ENCODE measurements around the gene NKAIN1.
"Not testable (repeated sequence)": the region's sequence is repeated elsewhere in the genome, so short reads cannot be mapped to it uniquely, and the experiment has no call there.

The NKAIN1 gene

DNA sequence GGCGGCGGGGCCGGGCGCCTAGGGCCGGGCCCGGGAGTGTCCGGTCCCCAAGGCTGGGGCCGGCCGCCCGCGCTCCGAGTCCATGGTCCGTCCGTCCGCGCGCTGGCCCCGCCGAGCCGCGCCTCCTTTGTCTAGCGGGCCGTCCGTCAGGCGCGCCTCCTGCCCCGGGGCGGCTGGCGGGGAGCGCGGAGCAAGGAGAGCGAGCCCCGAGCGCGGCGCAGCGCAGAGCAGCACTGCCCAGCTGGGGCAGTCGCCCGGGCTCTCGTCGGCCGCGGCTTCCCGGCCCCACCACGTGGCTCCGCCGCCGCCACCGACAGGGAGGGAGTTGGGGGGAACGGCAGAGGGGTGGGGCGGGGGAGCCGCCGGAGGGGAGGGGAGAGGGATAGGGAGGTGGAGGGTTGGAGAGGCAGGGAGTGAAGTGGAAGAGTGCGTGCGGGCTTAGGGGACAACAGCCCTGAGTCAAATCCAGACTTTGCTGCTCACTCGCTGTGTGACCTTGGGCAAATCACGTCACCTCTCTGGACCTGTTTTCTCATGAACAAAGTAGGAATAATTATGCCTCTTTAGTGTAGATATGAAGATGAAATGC, at the start of gene NKAIN1:
Gene NKAIN1, minus strand, starts transcription at position 235 of the 589 bp plus-strand sequence. CDS start 340 bp downstream, outside the sequence.
- DNase-seq = no peak
- in situ Hi-C loops (cut with HindIII; ENCODE audit: low pct_ligation_motif_present, low sequenced_read_pairs) = no loop called here
- Histone ChIP-seq H3K4me3 (ENCODE audit: low read depth, low read length) (peak within 1 kb of the TSS; percentile 39), H3K27me3 (replicated peaks) (peaks cover 41% of the 10 kb centered on the region), H3K27ac (no peak within 1 kb of the TSS), H3K36me3 (replicated peaks) (no peaks in the 10 kb centered on the region)
- TF ChIP-seq, protein P1, sequence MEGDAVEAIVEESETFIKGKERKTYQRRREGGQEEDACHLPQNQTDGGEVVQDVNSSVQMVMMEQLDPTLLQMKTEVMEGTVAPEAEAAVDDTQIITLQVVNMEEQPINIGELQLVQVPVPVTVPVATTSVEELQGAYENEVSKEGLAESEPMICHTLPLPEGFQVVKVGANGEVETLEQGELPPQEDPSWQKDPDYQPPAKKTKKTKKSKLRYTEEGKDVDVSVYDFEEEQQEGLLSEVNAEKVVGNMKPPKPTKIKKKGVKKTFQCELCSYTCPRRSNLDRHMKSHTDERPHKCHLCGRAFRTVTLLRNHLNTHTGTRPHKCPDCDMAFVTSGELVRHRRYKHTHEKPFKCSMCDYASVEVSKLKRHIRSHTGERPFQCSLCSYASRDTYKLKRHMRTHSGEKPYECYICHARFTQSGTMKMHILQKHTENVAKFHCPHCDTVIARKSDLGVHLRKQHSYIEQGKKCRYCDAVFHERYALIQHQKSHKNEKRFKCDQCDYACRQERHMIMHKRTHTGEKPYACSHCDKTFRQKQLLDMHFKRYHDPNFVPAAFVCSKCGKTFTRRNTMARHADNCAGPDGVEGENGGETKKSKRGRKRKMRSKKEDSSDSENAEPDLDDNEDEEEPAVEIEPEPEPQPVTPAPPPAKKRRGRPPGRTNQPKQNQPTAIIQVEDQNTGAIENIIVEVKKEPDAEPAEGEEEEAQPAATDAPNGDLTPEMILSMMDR (IDR thresholded peaks at IDR 0.05; ENCODE audit: low read depth, low read length, missing control alignments) = no peak

DNA sequence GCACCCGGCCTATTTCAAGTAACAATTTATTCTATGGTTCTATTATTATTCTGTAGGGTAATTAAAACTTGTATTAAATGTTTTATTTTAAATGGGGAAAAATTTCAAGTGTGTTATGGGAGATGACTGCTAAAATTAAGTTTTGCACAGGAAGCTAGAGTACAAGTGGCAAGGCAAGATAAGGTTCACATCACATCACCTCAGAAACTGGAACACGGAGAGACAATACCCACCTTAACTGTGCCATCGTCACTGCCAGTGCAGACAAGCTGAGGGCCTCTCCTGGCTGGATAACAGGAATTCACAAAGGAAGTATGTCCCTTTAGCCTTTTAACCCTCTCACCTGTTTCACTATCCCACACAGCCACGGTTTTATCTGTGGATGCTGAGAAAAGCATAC, 49.3 kb upstream of the NKAIN1 start:
- peaks cover 66% of the 10 kb centered on the region for H3K36me3 ChIP-seq (replicated peaks)
- no peak overlapping the region for H3K27ac ChIP-seq
- TF ChIP-seq, protein P1 (IDR thresholded peaks at IDR 0.05; ENCODE audit: low read depth, low read length, missing control alignments) = no peak
- no peaks in the 10 kb centered on the region for H3K27me3 ChIP-seq (replicated peaks)
- in situ Hi-C loops (cut with HindIII; ENCODE audit: low pct_ligation_motif_present, low sequenced_read_pairs) = no loop called here
- DNase-seq = no peak
- H3K4me3 ChIP-seq (ENCODE audit: low read depth, low read length) = no peak overlapping the region

DNA sequence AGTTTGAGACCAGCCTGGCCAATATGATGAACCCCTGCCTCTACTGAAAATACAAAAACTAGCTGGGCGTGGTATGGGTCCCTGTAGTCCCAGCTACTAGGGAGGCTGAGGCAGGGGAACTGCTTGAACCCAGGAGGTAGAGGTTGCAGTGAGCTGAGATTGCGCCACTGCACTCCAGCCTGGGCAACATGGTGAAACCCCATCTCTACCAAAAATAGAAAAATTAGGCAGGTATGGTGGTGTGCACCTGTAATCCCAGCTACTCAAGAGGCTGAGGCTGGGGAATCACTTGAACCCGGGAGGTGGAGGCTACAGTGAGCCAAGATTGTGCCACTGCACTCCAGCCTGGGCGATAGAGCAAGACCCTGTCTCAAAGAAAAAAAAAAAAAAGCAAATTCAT, 48.1 kb upstream of the NKAIN1 start:
- H3K27ac ChIP-seq; H3K27me3 ChIP-seq (replicated peaks); DNase-seq; H3K4me3 ChIP-seq (ENCODE audit: low read depth, low read length); in situ Hi-C loops (cut with HindIII; ENCODE audit: low pct_ligation_motif_present, low sequenced_read_pairs): not testable (repeated sequence)
- peaks cover 66% of the 10 kb centered on the region for H3K36me3 ChIP-seq (replicated peaks)

DNA sequence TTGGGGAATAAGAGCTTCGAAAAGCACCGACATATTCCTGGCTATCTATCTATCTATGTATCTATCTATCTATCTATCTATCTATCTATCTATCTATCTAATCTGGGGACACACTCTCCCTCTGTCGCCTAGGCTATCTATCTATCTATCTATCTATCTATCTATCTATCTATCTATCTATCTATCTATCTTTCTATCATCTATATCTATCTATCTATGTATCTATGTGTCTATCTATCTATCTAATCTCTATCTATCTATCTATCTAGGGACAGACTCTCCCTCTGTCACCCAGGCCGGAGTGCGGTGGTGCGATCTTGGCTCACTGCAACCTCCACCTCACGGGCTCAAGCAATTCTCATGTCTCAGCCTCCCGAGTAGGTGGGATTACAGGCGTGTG, 42.7 kb upstream of the NKAIN1 start:
- H3K27ac ChIP-seq; DNase-seq; H3K4me3 ChIP-seq (ENCODE audit: low read depth, low read length); in situ Hi-C loops (cut with HindIII; ENCODE audit: low pct_ligation_motif_present, low sequenced_read_pairs); H3K27me3 ChIP-seq (replicated peaks): not testable (repeated sequence)
- peaks cover 67% of the 10 kb centered on the region for H3K36me3 ChIP-seq (replicated peaks)

DNA sequence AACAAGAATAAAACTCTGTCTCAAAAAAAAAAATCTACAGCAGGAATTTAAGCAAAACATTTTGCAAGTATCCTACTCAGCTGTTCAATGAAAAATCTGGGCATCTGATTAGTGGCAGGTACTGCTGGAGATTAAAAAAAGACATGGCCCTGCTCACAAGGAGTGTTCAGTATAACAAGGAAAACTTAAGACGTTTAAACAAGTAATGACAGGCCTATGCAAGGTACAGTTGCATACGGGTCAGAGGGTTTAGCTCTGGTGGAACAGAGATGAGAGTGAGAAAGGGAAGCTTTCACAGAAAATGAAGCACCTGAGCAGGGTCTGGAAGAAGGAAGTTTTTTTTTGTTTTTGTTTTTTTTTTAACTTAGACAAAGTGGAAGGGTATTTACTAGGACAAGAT, 33.9 kb upstream of the NKAIN1 start:
- DNase-seq = no peak
- Histone ChIP-seq H3K27ac (no peak overlapping the region), H3K36me3 (replicated peaks) (peaks cover 33% of the 10 kb centered on the region), H3K4me3 (ENCODE audit: low read depth, low read length) (no peak overlapping the region), H3K27me3 (replicated peaks) (no peaks in the 10 kb centered on the region)
- in situ Hi-C loops (cut with HindIII; ENCODE audit: low pct_ligation_motif_present, low sequenced_read_pairs) = no loop called here
- TF ChIP-seq, protein P1 (IDR thresholded peaks at IDR 0.05; ENCODE audit: low read depth, low read length, missing control alignments) = no peak

DNA sequence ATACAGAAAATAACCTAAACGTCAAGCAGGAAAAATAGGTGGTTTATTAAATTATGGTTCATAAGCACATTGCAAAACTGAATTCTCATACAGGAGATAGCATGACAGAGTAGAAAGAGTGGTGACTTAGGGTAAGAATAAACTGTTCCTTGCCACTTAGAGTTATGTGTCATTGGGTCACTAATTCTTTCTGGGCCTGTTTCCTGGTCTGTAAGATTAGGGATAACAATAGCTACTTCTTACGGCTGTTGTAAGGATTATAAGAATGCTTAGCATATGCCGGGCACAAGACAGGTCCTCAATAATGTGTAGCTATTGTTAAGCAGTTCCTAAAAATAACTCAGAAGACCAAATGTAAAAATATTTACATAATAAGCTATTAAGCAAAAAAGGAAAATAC, 32.7 kb upstream of the NKAIN1 start:
- H3K4me3 ChIP-seq (ENCODE audit: low read depth, low read length) = no peak overlapping the region
- TF ChIP-seq, protein P1 (IDR thresholded peaks at IDR 0.05; ENCODE audit: low read depth, low read length, missing control alignments) = no peak
- in situ Hi-C loops (cut with HindIII; ENCODE audit: low pct_ligation_motif_present, low sequenced_read_pairs) = no loop called here
- no peak overlapping the region for H3K27ac ChIP-seq
- H3K36me3 ChIP-seq (replicated peaks) = peaks cover 37% of the 10 kb centered on the region
- H3K27me3 ChIP-seq (replicated peaks) = no peaks in the 10 kb centered on the region
- no peak for DNase-seq

DNA sequence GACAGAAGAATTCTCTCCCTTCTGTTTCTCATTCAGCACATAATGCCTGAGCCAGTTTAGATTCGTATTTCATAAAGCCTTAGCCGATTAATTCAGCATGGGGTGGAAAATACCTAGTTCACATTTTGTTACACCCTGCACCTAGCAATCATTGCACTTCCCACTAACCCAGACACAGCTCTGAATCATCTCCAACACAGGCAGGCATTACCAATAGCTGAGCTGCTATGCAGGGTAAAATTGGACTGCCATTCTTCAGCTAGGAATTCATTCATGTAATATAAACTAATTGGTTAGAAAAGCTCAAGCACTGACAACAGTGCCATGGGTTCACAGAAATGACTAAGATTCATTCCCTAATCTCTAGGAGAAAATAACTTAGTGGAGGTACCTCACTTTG, 26.9 kb upstream of the NKAIN1 start:
- H3K27me3 ChIP-seq (replicated peaks) = no peaks in the 10 kb centered on the region
- TF ChIP-seq, protein P1 (IDR thresholded peaks at IDR 0.05; ENCODE audit: low read depth, low read length, missing control alignments) = no peak
- H3K4me3 ChIP-seq (ENCODE audit: low read depth, low read length) = no peak overlapping the region
- in situ Hi-C loops (cut with HindIII; ENCODE audit: low pct_ligation_motif_present, low sequenced_read_pairs) = no loop called here
- H3K36me3 ChIP-seq (replicated peaks) = peaks cover 51% of the 10 kb centered on the region
- no peak for DNase-seq
- no peak overlapping the region for H3K27ac ChIP-seq

Data from brain microvascular endothelial cell (primary cell).